PC-3 (cell line): ENCODE measurements around the gene PFN4. TPM values are rescaled to one million over a fixed set of nuclear protein-coding genes. Genes with fewer than 3 reads are reported as not detected.

ENCODE experiments used
- ATAC-seq: fragments of 200-7000 bp; cut with Tn5 transposase; 2 replicates; pipeline ENCODE4 v1.9.1; 2020; ENCODE audit warnings: mild to moderate bottlenecking, moderate library complexity
- BruUV-seq: library from RNA; stranded (reverse); fragments of 400-500 nt; replicated peaks from 2 replicates; lab custom pipeline; 2021; lab: Mats Ljungman, UMichigan
- CTCF ChIA-PET: fragments of 300-600 bp; sonication (Branson Sonifier 250); formaldehyde crosslinking; loops from one replicate; lab custom pipeline; 2022; ENCODE audit warnings: antibody characterized with exemption; lab: Charles Lee
- POLR2A ChIA-PET: fragments of 300-600 bp; sonication (Branson Sonifier 250); formaldehyde crosslinking; loops from one replicate; lab custom pipeline; 2022; ENCODE audit warnings: antibody characterized with exemption; ENCODE audit not compliant: unreplicated experiment; lab: Charles Lee
- DNase-seq: peaks from one replicate; pipeline ENCODE4 v3.0.0-alpha.2; 2015
- H2AFZ ChIP-seq: fragments of 300-600 bp; sonication (generic); 2 replicates; pipeline ENCODE4 v1.6.0; 2016; ENCODE audit warnings: antibody characterized with exemption, low read length
- H3F3A ChIP-seq: fragments of 300-600 bp; sonication (generic); one replicate; pipeline ENCODE4 v1.6.0; 2017; ENCODE audit warnings: antibody characterized with exemption, low read length, control low read depth, mild to moderate bottlenecking; ENCODE audit not compliant: unreplicated experiment
- H3K27ac ChIP-seq: fragments of 300-600 bp; sonication (generic); 2 replicates; pipeline ENCODE4 v1.5.1; 2016; ENCODE audit warnings: mild to moderate bottlenecking, low read length
- H3K27me3 ChIP-seq: fragments of 300-600 bp; sonication (generic); 2 replicates; pipeline ENCODE4 v1.6.1; 2016; ENCODE audit warnings: low read length, mixed read lengths
- H3K36me3 ChIP-seq: fragments of 300-600 bp; sonication (generic); 2 replicates; pipeline ENCODE4 v1.6.1; 2016; ENCODE audit warnings: low read depth, mixed run types, low read length, mixed read lengths
- H3K4me1 ChIP-seq: fragments of 300-600 bp; sonication (generic); 2 replicates; pipeline ENCODE4 v1.5.1; 2016; ENCODE audit warnings: low read length; ENCODE audit not compliant: insufficient read depth
- H3K4me2 ChIP-seq: fragments of 300-600 bp; sonication (generic); 2 replicates; pipeline ENCODE4 v1.6.0; 2016; ENCODE audit warnings: low read length
- H3K4me3 ChIP-seq: fragments of 300-600 bp; sonication (generic); 2 replicates; pipeline ENCODE4 v1.5.1; 2016; ENCODE audit warnings: mild to moderate bottlenecking, low read length, mixed read lengths
- H3K79me2 ChIP-seq: fragments of 300-600 bp; sonication (generic); 2 replicates; pipeline ENCODE4 v1.6.1; 2017; ENCODE audit warnings: low read length, mixed read lengths
- H3K9ac ChIP-seq: fragments of 300-600 bp; sonication (generic); 2 replicates; pipeline ENCODE4 v1.6.0; 2016; ENCODE audit warnings: mild to moderate bottlenecking, low read length
- H3K9me2 ChIP-seq: fragments of 300-600 bp; sonication (generic); replicated peaks from 2 replicates; pipeline ENCODE4 v1.6.1; 2016; ENCODE audit warnings: mixed run types, low read length, mixed read lengths
- H3K9me3 ChIP-seq: fragments of 300-600 bp; sonication (generic); 2 replicates; pipeline ENCODE4 v1.6.1; 2016; ENCODE audit warnings: low read length, mixed read lengths
- H4K20me1 ChIP-seq: fragments of 300-600 bp; sonication (generic); 2 replicates; pipeline ENCODE4 v1.6.1; 2016; ENCODE audit warnings: low read length, mixed read lengths
- EZH2 ChIP-seq: fragments of 300-600 bp; sonication (generic); IDR thresholded peaks from one replicate; pipeline ENCODE4 v1.6.1; 2017; ENCODE audit warnings: antibody characterized with exemption, mild to moderate bottlenecking, low read length; ENCODE audit not compliant: unreplicated experiment
- EZH2phosphoT487 ChIP-seq: fragments of 300-600 bp; sonication (generic); IDR thresholded peaks from 2 replicates; pipeline ENCODE4 v1.6.1; 2018; ENCODE audit warnings: mild to moderate bottlenecking, antibody characterized with exemption, low read length, borderline replicate concordance
- intact Hi-C: fragments of 100-400 bp; cut with micrococcal nuclease; formaldehyde crosslinking; loops from 2 replicates; pipeline ENCODE4 v1.9.0; 2023
- total RNA-seq: library from RNA; depleted of rRNA; stranded (reverse); fragments of >200 nt; gene quantifications from 2 replicates; pipeline ENCODE4 v1.2.3, GENCODE V29; 2014
- TF ChIP-seq, protein P1 (sequence below): fragments of 300-600 bp; sonication (generic); conservative IDR thresholded peaks from 2 replicates; pipeline ENCODE4 v1.5.1; 2017; ENCODE audit warnings: antibody characterized with exemption, low read depth, mild to moderate bottlenecking, low read length

The PFN4 gene
- total RNA-seq, 1 experiment from 2014 or later, result 0.44 TPM

- peak overlapping the region; percentile 99 for H3K4me2 ChIP-seq
- H3K27me3 ChIP-seq, result no peaks in the 10 kb centered on the region
- DNase-seq (no peak), ATAC-seq (peak; percentile 59)
- H3K9ac ChIP-seq, result peak overlapping the region; percentile 81
- CTCF ChIA-PET, result interaction anchor here (0.9 to 1.7 kb wide), 4 partner anchors 29 to 252 kb away, joined by 3 to 11 read pairs (median 4); partner anchors contain the start of gene ATAD2B
- peak overlapping the region; percentile 97 for H3K4me3 ChIP-seq
- POLR2A ChIA-PET, result interaction anchor here (0.6 to 1.4 kb wide), 4 partner anchors 62 to 212 kb away, joined by 3 to 23 read pairs (median 10); partner anchors contain the start of gene ATAD2B
- peaks cover 39% of the 10 kb centered on the region for H3K79me2 ChIP-seq
- intact Hi-C loops, result loop anchor here (1.0 kb wide), 3 partner anchors 7 to 62 kb away; partner anchors contain the start of genes TP53I3 and WDCP
- H3K9me3 ChIP-seq, result no peaks in the 10 kb centered on the region
- H4K20me1 ChIP-seq, result 0 out of 2 replicates have a peak, but pooled peaks cover 3% of the 10 kb centered on the region
- peak overlapping the region; percentile 76 for H2AFZ ChIP-seq
- H3K27ac ChIP-seq, result peak overlapping the region; percentile 49
- TF ChIP-seq EZH2phosphoT487 (no peak), EZH2 (no peak)
- TF ChIP-seq, protein P1, sequence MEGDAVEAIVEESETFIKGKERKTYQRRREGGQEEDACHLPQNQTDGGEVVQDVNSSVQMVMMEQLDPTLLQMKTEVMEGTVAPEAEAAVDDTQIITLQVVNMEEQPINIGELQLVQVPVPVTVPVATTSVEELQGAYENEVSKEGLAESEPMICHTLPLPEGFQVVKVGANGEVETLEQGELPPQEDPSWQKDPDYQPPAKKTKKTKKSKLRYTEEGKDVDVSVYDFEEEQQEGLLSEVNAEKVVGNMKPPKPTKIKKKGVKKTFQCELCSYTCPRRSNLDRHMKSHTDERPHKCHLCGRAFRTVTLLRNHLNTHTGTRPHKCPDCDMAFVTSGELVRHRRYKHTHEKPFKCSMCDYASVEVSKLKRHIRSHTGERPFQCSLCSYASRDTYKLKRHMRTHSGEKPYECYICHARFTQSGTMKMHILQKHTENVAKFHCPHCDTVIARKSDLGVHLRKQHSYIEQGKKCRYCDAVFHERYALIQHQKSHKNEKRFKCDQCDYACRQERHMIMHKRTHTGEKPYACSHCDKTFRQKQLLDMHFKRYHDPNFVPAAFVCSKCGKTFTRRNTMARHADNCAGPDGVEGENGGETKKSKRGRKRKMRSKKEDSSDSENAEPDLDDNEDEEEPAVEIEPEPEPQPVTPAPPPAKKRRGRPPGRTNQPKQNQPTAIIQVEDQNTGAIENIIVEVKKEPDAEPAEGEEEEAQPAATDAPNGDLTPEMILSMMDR, result no peak
- H3K9me2 ChIP-seq, result no peaks in the 10 kb centered on the region
- peaks cover 18% of the 10 kb centered on the region for H3K36me3 ChIP-seq
- H3F3A ChIP-seq, result no peaks in the 10 kb centered on the region
- peaks cover 13% of the 10 kb centered on the region for H3K4me1 ChIP-seq
- BruUV-seq, result no TSS peak
Observed at GRCh38 chr2:24076849-24077534, 46.1 kb downstream of the PFN4 start.

DNA sequence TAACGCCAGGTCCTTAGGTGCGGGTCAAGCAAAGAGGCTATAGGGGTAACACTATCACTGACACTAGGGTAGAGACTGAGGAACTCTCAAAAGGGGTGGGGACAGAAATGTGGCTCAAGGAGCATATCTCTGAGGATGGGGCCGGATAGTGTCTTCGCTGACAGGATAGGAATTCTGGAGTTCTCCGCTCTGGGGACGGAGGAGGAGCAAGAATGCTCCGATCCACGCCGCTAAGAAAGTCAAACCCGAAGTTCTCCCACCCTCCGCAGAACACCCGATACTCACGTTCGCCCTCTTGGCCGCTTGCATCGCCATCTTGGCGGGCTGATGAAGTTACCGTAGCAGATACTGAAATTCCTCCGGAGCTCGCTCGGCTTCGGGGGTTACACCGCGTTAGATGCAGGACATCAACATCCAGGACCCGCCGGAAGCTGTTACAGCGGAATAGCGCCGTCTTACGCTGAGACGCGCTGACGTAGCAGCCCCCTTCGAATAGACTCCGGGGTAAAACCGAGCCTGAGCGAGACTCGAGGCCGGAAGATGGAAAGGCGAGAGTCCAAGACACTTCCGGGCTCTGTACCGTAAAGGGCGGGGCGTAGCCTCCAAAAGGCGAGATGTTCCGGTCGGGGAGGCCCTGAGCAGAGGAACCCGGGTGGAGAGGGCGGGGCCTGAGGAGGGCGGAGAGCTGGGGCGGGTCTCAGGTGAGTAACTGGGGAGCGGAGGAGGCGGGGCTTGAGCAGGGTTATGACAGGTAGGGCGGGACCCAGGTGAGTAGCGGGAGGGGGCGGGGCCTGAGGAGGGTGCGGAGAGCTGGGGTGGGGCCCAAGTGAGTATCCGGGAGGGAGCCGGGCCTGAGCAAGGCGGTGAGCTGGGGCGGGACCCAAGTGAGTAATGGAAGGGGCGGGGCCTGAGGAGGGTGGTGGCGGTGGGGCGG is 47.0 kb downstream of the PFN4 start, which contains the start of gene SF3B6:
Gene SF3B6, minus strand, starts transcription at position 412 of the 934 bp plus-strand sequence. Its CDS starts 97 bp downstream, at position 315.
- H2AFZ ChIP-seq, result peak within 1 kb of the TSS; percentile 76
- peak within 1 kb of the TSS; percentile 85 for H3K9ac ChIP-seq
- CTCF ChIA-PET, result interaction anchor here (0.9 to 1.7 kb wide), 4 partner anchors 29 to 251 kb away, joined by 3 to 11 read pairs (median 4); partner anchors contain the start of gene ATAD2B
- H3F3A ChIP-seq, result no peaks in the 10 kb centered on the region
- H3K9me2 ChIP-seq, result no peaks in the 10 kb centered on the region
- TSS peak; percentile 76 for BruUV-seq
- ATAC-seq (peak; percentile 88), DNase-seq (peak; percentile 100)
- peaks cover 13% of the 10 kb centered on the region for H3K4me1 ChIP-seq
- peak within 1 kb of the TSS; percentile 99 for H3K4me2 ChIP-seq
- intact Hi-C loops, result loop anchor here (1.0 kb wide), 3 partner anchors 8 to 61 kb away; partner anchors contain the start of genes TP53I3 and WDCP
- 0 out of 2 replicates have a peak, but pooled peaks cover 3% of the 10 kb centered on the region for H4K20me1 ChIP-seq
- POLR2A ChIA-PET, result interaction anchor here (0.5 to 1.4 kb wide), 5 partner anchors 35 to 211 kb away, joined by 3 to 23 read pairs (median 12); partner anchors contain the start of gene ATAD2B
- H3K27me3 ChIP-seq, result no peaks in the 10 kb centered on the region
- no peaks in the 10 kb centered on the region for H3K9me3 ChIP-seq
- peaks cover 39% of the 10 kb centered on the region for H3K79me2 ChIP-seq
- H3K4me3 ChIP-seq, result peak within 1 kb of the TSS; percentile 97
- TF ChIP-seq EZH2phosphoT487 (no peak), EZH2 (no peak)
- TF ChIP-seq, protein P1, result no peak
- H3K36me3 ChIP-seq, result peaks cover 18% of the 10 kb centered on the region
- H3K27ac ChIP-seq, result peak within 1 kb of the TSS; percentile 49
